GM12878 (cell line): ENCODE results near the gene SLC38A7. TPM values are rescaled to one million over a fixed set of nuclear protein-coding genes. Genes with fewer than 3 reads are reported as not detected.
A peak's percentile ranks its signal among the peaks of the same experiment; 100 is the strongest.

ENCODE experiments used
- BCL11A ChIP-seq: IDR thresholded peaks from 2 replicates; pipeline ENCODE4 v1.6.1; 2011; ENCODE audit warnings: low read depth, low read length
- EZH2 ChIP-seq: IDR thresholded peaks from 2 replicates; pipeline ENCODE4 v1.6.1; 2012; ENCODE audit warnings: low read depth, mild to moderate bottlenecking, control low read depth, inconsistent platforms, low read length, borderline replicate concordance; ENCODE audit not compliant: control insufficient read depth
- FOS ChIP-seq: IDR thresholded peaks from 3 replicates; pipeline ENCODE4 v1.6.1; 2011; ENCODE audit warnings: borderline replicate concordance; ENCODE audit not compliant: insufficient read length; ENCODE audit errors: extremely low read depth
- HDAC6 ChIP-seq: fragments of 200-600 bp; sonication (generic); IDR thresholded peaks from one replicate; pipeline ENCODE4 v1.8.0; 2017; ENCODE audit warnings: antibody characterized with exemption; ENCODE audit not compliant: unreplicated experiment
- HSF1 ChIP-seq: fragments of 150-350 bp; IDR thresholded peaks from 2 replicates; pipeline ENCODE4 v1.6.1; 2014; ENCODE audit warnings: mild to moderate bottlenecking, low read depth, low read length
- NFIC ChIP-seq: IDR thresholded peaks from 2 replicates; pipeline ENCODE4 v1.6.1; 2012; ENCODE audit warnings: low read depth, mild to moderate bottlenecking, inconsistent platforms, low read length, moderate library complexity
- NFYA ChIP-seq: IDR thresholded peaks from 2 replicates; pipeline ENCODE4 v1.6.1; 2011; ENCODE audit warnings: low read depth, mild to moderate bottlenecking, low read length, improper control_type of control experiment, borderline replicate concordance
- NR2C1 ChIP-seq: fragments of 450-650 bp; IDR thresholded peaks from 2 replicates; pipeline ENCODE4 v1.6.1; 2017; ENCODE audit warnings: antibody characterized with exemption, mild to moderate bottlenecking, moderate library complexity
- RAD21 ChIP-seq: IDR thresholded peaks from 2 replicates; pipeline ENCODE4 v1.6.1; 2011; ENCODE audit warnings: mild to moderate bottlenecking, low read depth, low read length, moderate library complexity; ENCODE audit not compliant: insufficient read depth
- SRF ChIP-seq, 2 experiments: IDR thresholded peaks; 2 replicates each; pipeline ENCODE4 v1.6.1; 2011; ENCODE audit warnings: low read depth in 2 of 2, low read length in 2 of 2, mild to moderate bottlenecking in 1 of 2, moderate library complexity in 1 of 2
- ZNF207 ChIP-seq: fragments of 450-650 bp; IDR thresholded peaks from 2 replicates; pipeline ENCODE4 v1.6.1; 2014; ENCODE audit warnings: antibody characterized with exemption, mild to moderate bottlenecking, borderline replicate concordance
- ZNF24 ChIP-seq: fragments of 450-650 bp; IDR thresholded peaks from 2 replicates; pipeline ENCODE4 v1.6.1; 2017; ENCODE audit warnings: antibody characterized with exemption, mild to moderate bottlenecking
- ZNF592 ChIP-seq: fragments of 450-650 bp; IDR thresholded peaks from 2 replicates; pipeline ENCODE4 v1.6.1; 2017; ENCODE audit warnings: mild to moderate bottlenecking, moderate library complexity
- polyA plus RNA-seq, 11 experiments: library from polyadenylated mRNA; depleted of rRNA in 4 of 11; unstranded in 6 of 11; stranded (reverse) in 5 of 11; fragments of >200 nt; fragmentation: Nextera tagmentation in 4 of 11; fragmentation: Illumina TruSeq in 1 of 11; extraction: Ambion mirVana in 4 of 11; extraction: Trizol in 1 of 11; gene quantifications; 1 replicate in 1 of 11; 2 replicates in 10 of 11; pipeline versions ENCODE4 v1.2.1 to v1.2.3, GENCODE V29; 2011 to 2016; ENCODE audit warnings: inconsistent platforms in 2 of 11, missing spikeins in 2 of 11, low read depth in 1 of 11
- total RNA-seq, 4 experiments: library from RNA; depleted of rRNA in 3 of 4; stranded (reverse); fragments of >200 nt in 3 of 4; fragmentation: Illumina TruSeq in 1 of 4; extraction: Trizol in 1 of 4; gene quantifications; 2 replicates each; pipeline versions ENCODE4 v1.2.1 to v1.2.3, GENCODE V29; 2013 to 2021
- TF ChIP-seq, protein P1 (sequence below): IDR thresholded peaks from 2 replicates; pipeline ENCODE4 v1.6.1; 2012; ENCODE audit warnings: mild to moderate bottlenecking, low read depth, low read length
- TF ChIP-seq, protein P2 (sequence below): fragments of 450-650 bp; IDR thresholded peaks from 2 replicates; pipeline ENCODE4 v1.6.1; 2017; ENCODE audit warnings: mild to moderate bottlenecking, moderate library complexity

The SLC38A7 gene
- total and polyA plus RNA-seq, 10 of the 15 experiments (the other 5 are each of a cell fraction or from before 2014, with no cell fraction given) = 1.4 to 7.8 (median 4.7) TPM

- TF ChIP-seq, protein P1, sequence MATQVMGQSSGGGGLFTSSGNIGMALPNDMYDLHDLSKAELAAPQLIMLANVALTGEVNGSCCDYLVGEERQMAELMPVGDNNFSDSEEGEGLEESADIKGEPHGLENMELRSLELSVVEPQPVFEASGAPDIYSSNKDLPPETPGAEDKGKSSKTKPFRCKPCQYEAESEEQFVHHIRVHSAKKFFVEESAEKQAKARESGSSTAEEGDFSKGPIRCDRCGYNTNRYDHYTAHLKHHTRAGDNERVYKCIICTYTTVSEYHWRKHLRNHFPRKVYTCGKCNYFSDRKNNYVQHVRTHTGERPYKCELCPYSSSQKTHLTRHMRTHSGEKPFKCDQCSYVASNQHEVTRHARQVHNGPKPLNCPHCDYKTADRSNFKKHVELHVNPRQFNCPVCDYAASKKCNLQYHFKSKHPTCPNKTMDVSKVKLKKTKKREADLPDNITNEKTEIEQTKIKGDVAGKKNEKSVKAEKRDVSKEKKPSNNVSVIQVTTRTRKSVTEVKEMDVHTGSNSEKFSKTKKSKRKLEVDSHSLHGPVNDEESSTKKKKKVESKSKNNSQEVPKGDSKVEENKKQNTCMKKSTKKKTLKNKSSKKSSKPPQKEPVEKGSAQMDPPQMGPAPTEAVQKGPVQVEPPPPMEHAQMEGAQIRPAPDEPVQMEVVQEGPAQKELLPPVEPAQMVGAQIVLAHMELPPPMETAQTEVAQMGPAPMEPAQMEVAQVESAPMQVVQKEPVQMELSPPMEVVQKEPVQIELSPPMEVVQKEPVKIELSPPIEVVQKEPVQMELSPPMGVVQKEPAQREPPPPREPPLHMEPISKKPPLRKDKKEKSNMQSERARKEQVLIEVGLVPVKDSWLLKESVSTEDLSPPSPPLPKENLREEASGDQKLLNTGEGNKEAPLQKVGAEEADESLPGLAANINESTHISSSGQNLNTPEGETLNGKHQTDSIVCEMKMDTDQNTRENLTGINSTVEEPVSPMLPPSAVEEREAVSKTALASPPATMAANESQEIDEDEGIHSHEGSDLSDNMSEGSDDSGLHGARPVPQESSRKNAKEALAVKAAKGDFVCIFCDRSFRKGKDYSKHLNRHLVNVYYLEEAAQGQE = no peak
- TF ChIP-seq ZNF24 (no peak), HSF1 (no peak), HDAC6 (no peak), ZNF592 (no peak), FOS (peak; percentile 99), NFYA (peak; percentile 91), EZH2 (no peak), RAD21 (no peak), NFIC (peak; percentile 22; the same call in 1 of the 2 replicates), ZNF207 (peak; percentile 76; the same call in 1 of the 2 replicates), SRF (IDR thresholded peaks at IDR 0.05; ENCODE audit: low read depth in 2 of 2, low read length in 2 of 2) (peak; percentile 64 to 96), BCL11A (no peak), NR2C1 (peak; percentile 82)
- TF ChIP-seq, protein P2, sequence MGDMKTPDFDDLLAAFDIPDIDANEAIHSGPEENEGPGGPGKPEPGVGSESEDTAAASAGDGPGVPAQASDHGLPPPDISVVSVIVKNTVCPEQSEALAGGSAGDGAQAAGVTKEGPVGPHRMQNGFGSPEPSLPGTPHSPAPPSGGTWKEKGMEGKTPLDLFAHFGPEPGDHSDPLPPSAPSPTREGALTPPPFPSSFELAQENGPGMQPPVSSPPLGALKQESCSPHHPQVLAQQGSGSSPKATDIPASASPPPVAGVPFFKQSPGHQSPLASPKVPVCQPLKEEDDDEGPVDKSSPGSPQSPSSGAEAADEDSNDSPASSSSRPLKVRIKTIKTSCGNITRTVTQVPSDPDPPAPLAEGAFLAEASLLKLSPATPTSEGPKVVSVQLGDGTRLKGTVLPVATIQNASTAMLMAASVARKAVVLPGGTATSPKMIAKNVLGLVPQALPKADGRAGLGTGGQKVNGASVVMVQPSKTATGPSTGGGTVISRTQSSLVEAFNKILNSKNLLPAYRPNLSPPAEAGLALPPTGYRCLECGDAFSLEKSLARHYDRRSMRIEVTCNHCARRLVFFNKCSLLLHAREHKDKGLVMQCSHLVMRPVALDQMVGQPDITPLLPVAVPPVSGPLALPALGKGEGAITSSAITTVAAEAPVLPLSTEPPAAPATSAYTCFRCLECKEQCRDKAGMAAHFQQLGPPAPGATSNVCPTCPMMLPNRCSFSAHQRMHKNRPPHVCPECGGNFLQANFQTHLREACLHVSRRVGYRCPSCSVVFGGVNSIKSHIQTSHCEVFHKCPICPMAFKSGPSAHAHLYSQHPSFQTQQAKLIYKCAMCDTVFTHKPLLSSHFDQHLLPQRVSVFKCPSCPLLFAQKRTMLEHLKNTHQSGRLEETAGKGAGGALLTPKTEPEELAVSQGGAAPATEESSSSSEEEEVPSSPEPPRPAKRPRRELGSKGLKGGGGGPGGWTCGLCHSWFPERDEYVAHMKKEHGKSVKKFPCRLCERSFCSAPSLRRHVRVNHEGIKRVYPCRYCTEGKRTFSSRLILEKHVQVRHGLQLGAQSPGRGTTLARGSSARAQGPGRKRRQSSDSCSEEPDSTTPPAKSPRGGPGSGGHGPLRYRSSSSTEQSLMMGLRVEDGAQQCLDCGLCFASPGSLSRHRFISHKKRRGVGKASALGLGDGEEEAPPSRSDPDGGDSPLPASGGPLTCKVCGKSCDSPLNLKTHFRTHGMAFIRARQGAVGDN = peak; percentile 84
These were observed 54.6 kb downstream of the SLC38A7 start, which contains the start of gene CNOT1 (continued) for GRCh38 chr16:58629733-58630640.
